ENCODE data around the gene TRIM65. TPM values are rescaled to one million over a fixed set of nuclear protein-coding genes. Genes with fewer than 3 reads are reported as not detected.

The TRIM65 gene, protein sequence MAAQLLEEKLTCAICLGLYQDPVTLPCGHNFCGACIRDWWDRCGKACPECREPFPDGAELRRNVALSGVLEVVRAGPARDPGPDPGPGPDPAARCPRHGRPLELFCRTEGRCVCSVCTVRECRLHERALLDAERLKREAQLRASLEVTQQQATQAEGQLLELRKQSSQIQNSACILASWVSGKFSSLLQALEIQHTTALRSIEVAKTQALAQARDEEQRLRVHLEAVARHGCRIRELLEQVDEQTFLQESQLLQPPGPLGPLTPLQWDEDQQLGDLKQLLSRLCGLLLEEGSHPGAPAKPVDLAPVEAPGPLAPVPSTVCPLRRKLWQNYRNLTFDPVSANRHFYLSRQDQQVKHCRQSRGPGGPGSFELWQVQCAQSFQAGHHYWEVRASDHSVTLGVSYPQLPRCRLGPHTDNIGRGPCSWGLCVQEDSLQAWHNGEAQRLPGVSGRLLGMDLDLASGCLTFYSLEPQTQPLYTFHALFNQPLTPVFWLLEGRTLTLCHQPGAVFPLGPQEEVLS
- 1 to 10 TPM; 5.9 to 8.1 (median 7.6) TPM for total RNA-seq
- long read RNA-seq: 0 reads

DNA sequence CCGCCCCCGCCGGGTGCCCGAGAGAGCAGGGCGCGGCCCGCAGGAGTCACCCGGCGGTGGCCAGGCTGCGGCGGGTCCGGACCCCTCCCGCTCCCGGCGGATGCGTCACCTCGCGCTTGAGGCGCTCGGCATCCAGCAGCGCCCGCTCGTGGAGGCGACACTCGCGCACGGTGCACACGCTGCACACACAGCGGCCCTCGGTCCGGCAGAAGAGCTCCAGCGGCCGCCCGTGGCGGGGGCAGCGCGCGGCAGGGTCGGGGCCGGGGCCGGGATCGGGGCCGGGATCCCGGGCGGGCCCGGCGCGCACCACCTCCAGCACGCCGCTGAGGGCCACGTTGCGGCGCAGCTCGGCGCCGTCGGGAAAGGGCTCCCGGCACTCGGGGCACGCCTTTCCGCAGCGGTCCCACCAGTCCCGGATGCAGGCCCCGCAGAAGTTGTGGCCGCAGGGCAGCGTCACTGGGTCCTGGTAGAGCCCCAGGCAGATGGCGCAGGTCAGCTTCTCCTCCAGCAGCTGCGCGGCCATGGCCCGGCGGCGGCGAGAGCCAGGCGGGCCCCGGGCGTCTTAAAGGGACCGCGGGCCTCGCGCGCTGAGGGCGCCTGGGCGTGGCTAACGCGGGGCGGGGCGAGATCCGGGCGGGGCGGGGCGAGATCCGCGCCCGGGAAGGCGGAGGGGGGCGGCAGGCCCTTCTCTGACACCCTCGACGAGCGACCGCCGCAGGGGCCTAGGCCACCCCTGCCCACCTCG lies at the start of gene TRIM65:
Gene TRIM65 (minus strand): TSS at position 537 of the 745 bp plus-strand sequence. CDS start 14 bp downstream, at position 523.
- Histone ChIP-seq H3K27ac (peak within 1 kb of the TSS; percentile 73 to 88 (median 76)), H3K27me3 (no peaks in the 10 kb centered on the region), H3K9me3 (no peaks in the 10 kb centered on the region), H3K4me1 (peaks cover 0 to 33% (median 8%) of the 10 kb centered on the region in 4 donors), H3K4me3 (peak within 1 kb of the TSS; percentile 76 to 97 (median 81)), H3K36me3 (peaks cover 0 to 31% (median 10%) of the 10 kb centered on the region in 4 donors)
- ATAC-seq (peak; percentile 74 to 83 (median 81)), DNase-seq (peak; percentile 83 to 89 (median 87))
- TF ChIP-seq POLR2A (IDR thresholded peaks at IDR 0.05): peak; percentile 76
- TF ChIP-seq, protein P1, sequence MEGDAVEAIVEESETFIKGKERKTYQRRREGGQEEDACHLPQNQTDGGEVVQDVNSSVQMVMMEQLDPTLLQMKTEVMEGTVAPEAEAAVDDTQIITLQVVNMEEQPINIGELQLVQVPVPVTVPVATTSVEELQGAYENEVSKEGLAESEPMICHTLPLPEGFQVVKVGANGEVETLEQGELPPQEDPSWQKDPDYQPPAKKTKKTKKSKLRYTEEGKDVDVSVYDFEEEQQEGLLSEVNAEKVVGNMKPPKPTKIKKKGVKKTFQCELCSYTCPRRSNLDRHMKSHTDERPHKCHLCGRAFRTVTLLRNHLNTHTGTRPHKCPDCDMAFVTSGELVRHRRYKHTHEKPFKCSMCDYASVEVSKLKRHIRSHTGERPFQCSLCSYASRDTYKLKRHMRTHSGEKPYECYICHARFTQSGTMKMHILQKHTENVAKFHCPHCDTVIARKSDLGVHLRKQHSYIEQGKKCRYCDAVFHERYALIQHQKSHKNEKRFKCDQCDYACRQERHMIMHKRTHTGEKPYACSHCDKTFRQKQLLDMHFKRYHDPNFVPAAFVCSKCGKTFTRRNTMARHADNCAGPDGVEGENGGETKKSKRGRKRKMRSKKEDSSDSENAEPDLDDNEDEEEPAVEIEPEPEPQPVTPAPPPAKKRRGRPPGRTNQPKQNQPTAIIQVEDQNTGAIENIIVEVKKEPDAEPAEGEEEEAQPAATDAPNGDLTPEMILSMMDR (IDR thresholded peaks at IDR 0.05): peak; percentile 18 to 47 (median 34)
- WGBS (ENCODE audit: insufficient coverage, low coverage, low lambda C conversion rate, missing lambda C conversion rate): no CpG with 5 or more reads among the region's 102 CpGs
- intact Hi-C loops (cut with DNase I): no loop called here

DNA sequence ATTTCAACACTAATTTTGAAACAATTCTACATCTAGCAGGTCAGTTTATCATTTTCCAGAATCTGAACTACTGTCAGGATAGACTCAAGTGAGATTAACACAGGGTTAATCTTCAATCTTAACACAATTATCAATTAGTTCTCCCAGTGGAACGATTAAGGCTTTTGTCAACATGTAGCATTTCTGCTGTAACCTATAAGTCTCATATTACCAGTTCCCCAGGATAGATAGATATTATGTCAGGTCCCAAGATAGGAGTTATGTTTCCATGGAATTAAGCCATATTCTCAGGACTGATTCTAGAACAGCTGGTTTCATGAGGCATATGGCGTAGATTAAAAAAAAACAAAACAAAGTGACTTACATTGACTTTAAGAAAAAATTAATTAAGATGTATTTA lies 48.5 kb upstream of the TRIM65 start:
- TF ChIP-seq, protein P1 (IDR thresholded peaks at IDR 0.05): no peak
- TF ChIP-seq POLR2A (IDR thresholded peaks at IDR 0.05): no peak
- Histone ChIP-seq H3K27ac (no peak overlapping the region), H3K27me3 (no peaks in the 10 kb centered on the region), H3K4me3 (no peak overlapping the region), H3K36me3 (peaks cover 15 to 54% (median 34%) of the 10 kb centered on the region in 4 donors), H3K9me3 (no peaks in the 10 kb centered on the region), H3K4me1 (peaks cover 0 to 6% (median 2%) of the 10 kb centered on the region in 4 donors)
- DNase-seq (no peak), ATAC-seq (no peak)
- WGBS (ENCODE audit: insufficient coverage, low coverage, low lambda C conversion rate, missing lambda C conversion rate): 51% methylated on average over 2 of the region's 2 CpGs
- intact Hi-C loops (cut with DNase I): no loop called here

DNA sequence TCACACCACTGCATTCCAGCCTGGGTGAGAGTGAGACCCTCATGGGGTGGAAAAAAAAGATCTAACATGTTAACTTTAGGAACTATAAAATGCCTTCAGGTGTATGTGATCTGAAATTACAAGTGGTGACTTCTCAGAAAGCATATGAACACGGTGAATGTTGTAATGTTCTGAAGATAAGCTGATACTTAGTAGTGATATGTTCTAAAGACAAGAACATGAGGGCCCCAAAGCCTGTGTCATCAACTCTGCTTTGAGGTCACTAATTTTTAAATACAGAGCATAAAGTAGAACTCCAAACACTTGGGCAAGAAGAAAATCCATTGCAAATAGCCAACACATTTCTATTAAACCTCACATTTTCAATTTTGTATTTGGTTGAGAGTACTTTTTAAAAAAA lies 46.7 kb upstream of the TRIM65 start:
- Histone ChIP-seq H3K9me3 (no peaks in the 10 kb centered on the region), H3K4me1 (peaks cover 0 to 6% (median 3%) of the 10 kb centered on the region in 4 donors), H3K27ac (no peak overlapping the region), H3K4me3 (no peak overlapping the region), H3K27me3 (no peaks in the 10 kb centered on the region), H3K36me3 (peaks cover 6 to 37% (median 25%) of the 10 kb centered on the region in 4 donors)
- 38% methylated on average over 1 of the region's 1 CpG for WGBS (ENCODE audit: insufficient coverage, low coverage, low lambda C conversion rate, missing lambda C conversion rate)
- ATAC-seq (no peak), DNase-seq (no peak)
- TF ChIP-seq, protein P1 (IDR thresholded peaks at IDR 0.05): no peak
- no peak for TF ChIP-seq POLR2A (IDR thresholded peaks at IDR 0.05)
- intact Hi-C loops (cut with DNase I): no loop called here

DNA sequence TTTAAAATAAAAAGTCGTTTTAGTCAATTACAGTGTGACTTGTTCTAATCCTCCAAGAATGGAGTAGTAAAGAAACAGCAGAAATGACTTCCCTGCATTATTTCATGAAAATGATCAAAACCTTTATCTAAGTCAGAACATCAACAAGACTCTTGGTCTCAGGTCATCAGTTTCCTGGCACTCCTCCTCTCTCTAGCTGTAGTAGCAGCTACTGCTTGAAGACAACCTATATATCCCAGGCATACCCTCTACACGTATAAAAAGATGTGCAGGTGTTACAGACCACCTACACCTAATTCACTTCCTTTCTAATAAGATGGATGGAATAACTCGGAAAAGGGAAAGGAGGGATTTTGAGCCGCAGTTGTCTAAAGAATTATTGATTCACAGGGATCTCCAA lies 45.7 kb upstream of the TRIM65 start:
- peaks cover 6 to 27% (median 17%) of the 10 kb centered on the region in 4 donors for H3K36me3 ChIP-seq
- 93% methylated on average over 4 of the region's 4 CpGs for WGBS (ENCODE audit: insufficient coverage, low coverage, low lambda C conversion rate, missing lambda C conversion rate)
- DNase-seq (no peak), ATAC-seq (no peak)
- intact Hi-C loops (cut with DNase I): no loop called here
- no peaks in the 10 kb centered on the region for H3K27me3 ChIP-seq
- TF ChIP-seq POLR2A (IDR thresholded peaks at IDR 0.05): no peak
- TF ChIP-seq, protein P1 (IDR thresholded peaks at IDR 0.05): no peak
- no peak overlapping the region for H3K27ac ChIP-seq
- no peak overlapping the region for H3K4me3 ChIP-seq
- H3K4me1 ChIP-seq: peaks cover 0 to 6% (median 3%) of the 10 kb centered on the region in 4 donors
- H3K9me3 ChIP-seq: no peaks in the 10 kb centered on the region

Measured in right lobe of liver (tissue), 6 donors.